Measurements from ENCODE around the gene SPEN.

DNA sequence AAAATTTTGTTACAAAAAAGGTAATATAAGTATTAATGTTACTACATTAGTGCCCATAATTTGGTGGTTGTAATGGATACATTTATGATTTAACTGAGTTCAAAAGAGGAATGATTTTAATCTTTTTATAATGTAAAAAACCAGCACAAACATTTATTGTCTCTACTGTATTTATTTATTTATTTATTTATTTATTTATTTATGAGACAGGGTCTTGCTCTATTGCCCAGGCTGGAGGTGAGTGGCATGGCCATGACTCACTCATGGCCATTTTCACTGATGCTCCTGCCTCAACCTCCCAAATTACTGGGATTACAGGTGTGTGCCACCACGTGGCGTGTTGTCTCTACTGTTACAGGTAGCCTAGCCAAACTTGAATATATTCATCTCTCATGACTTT is 21.9 kb downstream of the SPEN start:
- TF ChIP-seq, protein P1, sequence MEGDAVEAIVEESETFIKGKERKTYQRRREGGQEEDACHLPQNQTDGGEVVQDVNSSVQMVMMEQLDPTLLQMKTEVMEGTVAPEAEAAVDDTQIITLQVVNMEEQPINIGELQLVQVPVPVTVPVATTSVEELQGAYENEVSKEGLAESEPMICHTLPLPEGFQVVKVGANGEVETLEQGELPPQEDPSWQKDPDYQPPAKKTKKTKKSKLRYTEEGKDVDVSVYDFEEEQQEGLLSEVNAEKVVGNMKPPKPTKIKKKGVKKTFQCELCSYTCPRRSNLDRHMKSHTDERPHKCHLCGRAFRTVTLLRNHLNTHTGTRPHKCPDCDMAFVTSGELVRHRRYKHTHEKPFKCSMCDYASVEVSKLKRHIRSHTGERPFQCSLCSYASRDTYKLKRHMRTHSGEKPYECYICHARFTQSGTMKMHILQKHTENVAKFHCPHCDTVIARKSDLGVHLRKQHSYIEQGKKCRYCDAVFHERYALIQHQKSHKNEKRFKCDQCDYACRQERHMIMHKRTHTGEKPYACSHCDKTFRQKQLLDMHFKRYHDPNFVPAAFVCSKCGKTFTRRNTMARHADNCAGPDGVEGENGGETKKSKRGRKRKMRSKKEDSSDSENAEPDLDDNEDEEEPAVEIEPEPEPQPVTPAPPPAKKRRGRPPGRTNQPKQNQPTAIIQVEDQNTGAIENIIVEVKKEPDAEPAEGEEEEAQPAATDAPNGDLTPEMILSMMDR (IDR thresholded peaks at IDR 0.05; ENCODE audit: low read length): no peak
- no peak for TF ChIP-seq EZH2phosphoT487 (IDR thresholded peaks at IDR 0.05; ENCODE audit: low read length)

Data from MM.1S (cell line).